VCaP (cell line): Measurements from ENCODE around the gene GRID2.

Experiments used
- H3K27ac ChIP-seq: fragments of 450-650 bp; 2 replicates; pipeline ENCODE4 v1.5.1; 2017
- CTCF ChIP-seq: fragments of 450-650 bp; conservative IDR thresholded peaks from 2 replicates; pipeline ENCODE4 v1.5.1; 2017; ENCODE audit warnings: mild to moderate bottlenecking, moderate library complexity

The GRID2 gene

GRCh38 chr4:93809773-93810172 lies 1506.0 kb downstream of the GRID2 start:
- peak overlapping the region; percentile 3; the same call in 1 of the 2 replicates for H3K27ac ChIP-seq
- no peak for TF ChIP-seq CTCF

GRCh38 chr4:93810340-93810992 lies 1506.7 kb downstream of the GRID2 start:
- TF ChIP-seq CTCF: no peak
- peak overlapping the region; percentile 3; the same call in 1 of the 2 replicates for H3K27ac ChIP-seq

- no peak for TF ChIP-seq CTCF
- no peak overlapping the region for H3K27ac ChIP-seq
These were observed 1509.3 kb downstream of the GRID2 start for GRCh38 chr4:93813092-93813491.

GRCh38 chr4:93814141-93814540 lies 1510.4 kb downstream of the GRID2 start:
- no peak overlapping the region for H3K27ac ChIP-seq
- no peak for TF ChIP-seq CTCF

- H3K27ac ChIP-seq: no peak overlapping the region
- no peak for TF ChIP-seq CTCF
These were observed 1511.0 kb downstream of the GRID2 start for GRCh38 chr4:93814722-93815121.
